ENCODE data around the gene LIN52.

LIN52 gene

DNA sequence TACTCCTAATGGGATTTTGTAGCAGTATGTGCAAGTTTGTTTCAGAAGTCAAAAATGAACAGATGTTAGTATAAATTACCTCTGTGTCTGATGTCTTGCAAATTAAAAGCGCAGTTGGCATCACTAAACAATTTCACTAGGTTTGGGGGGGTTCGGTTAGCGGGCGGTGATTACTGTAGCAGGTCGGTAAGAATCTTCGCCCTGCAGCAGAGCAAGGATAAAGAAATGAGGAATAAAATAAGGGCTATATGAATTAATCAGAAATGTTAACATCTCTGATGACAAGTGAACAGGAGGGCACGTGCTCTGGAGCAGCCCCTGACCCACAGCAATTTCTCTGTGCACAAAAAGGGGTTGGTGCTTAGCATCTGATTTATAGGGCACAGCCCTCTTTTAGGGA lies 110.9 kb downstream of the LIN52 start:
- no peak for DNase-seq

DNA sequence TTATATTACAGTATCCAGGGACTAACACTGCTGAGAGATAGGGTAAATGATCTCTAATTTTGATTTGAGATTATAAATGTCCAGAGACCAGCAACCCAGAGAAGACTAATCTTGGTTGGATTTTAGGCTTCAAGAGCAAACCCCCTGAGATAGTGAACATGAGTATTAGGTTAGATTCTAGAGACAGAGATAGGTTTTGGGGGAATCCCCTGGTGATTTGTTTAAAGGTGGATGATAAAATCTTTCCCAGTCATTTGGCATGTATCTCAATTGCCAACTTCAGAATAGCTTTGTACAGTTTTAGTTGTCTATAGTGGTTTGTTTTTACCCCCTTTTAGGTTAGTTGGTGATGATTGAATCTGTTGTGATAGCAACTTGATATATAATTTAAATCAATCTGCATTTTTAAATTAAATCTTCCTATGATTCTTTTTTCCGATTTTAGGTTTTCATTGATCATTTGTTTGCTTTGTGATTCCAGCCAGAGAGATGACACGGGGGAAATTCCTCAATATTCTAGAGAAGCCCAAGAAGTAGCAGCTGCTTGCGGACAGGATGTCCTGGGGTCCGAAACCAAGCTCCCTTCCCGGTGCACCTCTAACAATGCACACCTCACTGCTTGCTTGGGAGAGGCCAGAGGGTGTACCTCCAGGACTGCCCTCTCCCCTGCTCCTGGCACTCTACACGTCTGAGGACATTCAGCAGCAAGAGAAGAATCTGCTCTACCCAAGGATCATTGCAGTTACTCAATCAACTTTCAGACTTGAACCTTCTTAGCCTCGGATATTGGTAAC lies 113.9 kb downstream of the LIN52 start:
- no peak for DNase-seq

DNA sequence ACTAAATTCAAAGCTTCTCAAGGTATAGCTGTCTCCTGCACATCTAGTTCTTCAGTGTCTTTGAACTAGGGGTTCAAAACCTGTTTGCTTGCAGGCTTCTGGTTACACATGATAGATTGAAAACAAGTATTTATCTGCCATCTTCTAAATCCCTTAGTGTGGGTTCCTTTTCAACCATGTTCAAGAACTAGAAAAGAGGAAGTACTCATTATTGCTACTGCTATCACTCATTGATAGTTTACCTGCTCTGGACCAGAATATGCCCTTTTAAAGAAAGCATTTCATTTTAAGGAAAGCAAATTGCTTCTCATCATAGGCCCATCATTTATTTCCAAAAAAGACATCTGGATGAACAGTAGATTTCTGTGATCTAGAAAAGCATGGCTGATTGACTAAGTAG lies 117.4 kb downstream of the LIN52 start:
- DNase-seq: no peak

DNA sequence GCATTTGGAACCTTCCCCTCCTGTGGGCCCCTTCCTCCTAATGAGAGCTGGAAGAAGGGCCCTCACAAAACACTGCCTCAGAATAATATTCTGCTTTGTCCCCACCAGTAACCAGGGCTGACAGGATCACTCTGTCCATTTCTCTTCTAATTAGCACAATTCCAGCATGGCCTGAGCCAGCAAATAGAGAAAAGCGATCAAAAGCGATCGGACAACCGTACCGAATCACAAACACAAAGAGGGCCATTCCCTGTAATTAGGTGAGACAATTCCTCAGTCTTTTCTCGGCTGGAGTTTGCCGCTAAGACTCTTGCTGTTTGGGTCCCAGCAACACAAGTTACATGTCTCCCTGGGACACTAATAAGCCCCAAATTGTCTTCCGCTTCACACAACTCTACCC lies 118.9 kb downstream of the LIN52 start:
- no peak for DNase-seq

DNA sequence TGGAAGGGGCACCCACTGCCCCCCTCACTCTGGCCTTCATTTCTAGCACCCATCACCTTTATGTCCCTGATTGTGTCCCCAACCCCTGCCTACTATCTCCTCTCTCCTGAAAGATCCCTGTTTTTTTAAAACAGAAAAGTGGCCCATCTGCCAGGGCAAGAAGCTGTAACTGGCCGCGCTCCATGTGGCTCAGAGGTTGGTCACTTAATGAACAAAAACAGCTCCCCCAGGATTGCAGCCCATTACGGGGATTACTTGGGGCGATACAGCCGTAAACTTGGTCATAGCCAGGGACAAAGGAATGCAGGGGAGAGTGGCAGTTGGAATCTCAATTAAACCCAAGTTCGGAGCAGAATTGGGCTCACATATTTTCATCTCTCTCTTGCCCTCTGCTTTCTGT lies 119.7 kb downstream of the LIN52 start:
- no peak for DNase-seq

DNA sequence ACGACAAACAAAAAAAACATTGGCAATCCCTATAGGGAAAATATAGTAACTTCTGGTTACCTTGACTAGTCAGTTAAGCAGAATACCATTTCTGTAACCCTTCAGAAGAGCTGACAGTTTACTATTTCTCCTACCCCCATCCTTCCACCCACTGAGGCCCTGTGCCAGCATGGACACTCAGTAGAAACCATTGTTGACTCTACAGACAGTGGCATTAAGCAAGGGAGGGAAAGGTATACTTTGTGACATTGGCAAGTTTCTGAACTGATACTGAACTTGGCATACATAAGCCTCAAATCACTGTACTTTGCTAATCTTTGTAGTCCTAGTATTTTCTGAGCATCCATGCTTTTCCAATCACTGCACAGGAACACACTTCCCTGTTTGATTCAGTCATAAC lies 121.1 kb downstream of the LIN52 start:
- no peak for DNase-seq

DNA sequence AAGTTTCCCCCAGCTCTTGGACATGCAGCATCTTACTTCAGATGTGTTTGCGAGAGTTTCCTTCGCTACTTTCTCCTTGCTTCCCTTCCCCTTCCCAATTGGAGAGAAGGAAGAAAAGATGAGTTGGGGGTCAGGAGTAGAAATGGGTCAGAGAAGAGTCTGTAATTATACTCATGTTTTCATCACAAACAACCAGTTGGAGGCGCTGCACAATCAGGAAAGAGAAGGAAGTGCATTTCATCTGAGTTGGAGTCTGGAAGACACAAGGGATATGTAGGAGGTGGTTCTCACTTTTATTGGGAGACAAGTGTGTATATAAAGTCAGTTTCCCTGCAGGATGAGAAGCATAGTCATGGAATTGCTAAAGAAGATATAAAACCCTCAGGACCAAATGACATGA lies 123.2 kb downstream of the LIN52 start:
- DNase-seq: no peak

DNA sequence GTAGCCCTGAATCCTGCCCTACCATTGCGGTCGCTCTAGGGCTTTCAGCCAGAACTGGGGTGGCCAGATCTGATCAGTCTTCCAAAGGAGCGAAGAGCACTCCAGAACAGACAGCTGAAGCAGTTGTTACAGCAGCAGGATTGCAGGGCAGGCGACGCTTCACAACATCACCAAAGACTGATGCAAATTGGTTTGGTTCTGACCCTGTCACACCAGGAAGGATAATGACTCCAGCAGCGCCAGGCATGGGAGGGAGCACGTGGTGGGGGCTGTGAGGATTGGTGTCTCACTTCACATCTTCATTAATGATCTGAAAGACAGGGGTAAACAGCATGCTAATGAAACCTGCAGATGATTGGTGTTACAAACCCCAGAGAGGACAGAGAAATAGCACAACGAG lies 123.9 kb downstream of the LIN52 start:
- DNase-seq: no peak

DNA sequence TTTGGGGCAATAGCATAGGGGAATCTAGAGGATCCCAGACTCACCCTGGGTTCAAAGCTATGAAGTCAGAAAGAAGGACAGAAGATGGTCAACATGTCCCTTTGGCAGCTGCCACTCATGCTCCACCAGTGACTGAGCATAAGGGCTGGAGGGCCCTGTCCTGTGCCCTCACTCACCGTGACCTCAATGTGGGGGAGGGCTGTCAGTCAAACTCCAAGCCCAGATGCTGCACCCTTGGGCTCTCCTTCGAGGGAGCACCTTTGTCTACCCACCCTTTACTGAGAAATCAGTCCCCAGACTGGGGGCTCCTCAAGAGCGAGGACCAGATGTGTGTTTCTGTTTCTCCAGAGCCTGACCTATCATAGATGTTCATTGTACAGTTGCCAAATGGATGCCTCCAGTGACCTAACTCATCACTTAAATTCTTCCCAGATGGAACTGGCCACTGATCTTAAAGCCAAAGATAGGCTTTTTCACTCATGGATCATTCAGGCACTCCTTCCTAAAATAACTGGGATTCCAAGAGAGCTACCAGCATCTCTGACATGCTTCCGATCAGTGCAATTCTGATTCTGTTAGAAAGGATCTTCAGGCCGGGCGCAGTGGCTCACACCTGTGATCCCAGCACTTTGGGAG lies 127.3 kb downstream of the LIN52 start:
- DNase-seq: no peak

DNA sequence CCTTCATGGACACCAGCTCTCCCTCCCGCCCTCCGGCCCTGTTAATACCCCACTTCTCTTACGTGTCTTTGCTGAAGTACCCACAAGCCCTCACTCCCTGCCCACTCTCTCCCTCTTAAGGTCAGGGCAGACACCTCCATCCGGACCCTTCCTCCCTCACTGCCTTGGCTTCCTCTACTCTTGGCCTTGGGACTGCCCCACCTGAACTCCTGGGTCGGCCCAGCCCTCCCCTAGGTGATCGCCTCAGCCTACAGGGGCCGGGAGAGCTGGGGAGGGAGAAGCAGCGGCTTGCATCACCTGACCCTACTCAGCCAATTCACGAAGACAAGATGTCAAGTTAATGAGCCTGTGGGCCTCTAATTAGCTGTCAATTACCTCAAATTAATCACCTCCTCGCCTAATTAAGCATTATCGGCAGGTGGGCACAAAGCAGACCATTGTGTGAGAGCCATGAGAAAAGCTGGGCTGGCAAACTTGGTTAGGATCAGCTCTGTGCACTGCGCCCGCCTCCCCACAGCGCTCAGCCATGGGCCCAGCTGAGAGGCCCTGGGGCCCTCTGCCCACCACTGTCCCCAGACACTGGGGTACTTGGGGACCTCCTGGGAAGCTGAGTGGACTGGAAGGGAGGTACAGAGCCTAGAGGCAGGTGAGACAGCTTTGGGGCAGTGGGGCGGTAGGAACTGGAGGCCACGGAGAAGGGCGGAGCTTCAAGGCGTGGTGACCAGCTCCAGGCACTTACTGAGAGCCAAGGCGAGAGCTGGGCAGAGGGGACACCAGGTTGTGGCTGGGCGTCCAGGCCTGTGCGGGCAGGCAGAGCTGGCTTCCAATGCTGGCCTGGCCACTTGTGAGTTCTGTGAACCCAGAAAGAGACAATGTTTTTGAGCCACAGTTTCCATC lies 129.4 kb downstream of the LIN52 start:
- DNase-seq: no peak

DNA sequence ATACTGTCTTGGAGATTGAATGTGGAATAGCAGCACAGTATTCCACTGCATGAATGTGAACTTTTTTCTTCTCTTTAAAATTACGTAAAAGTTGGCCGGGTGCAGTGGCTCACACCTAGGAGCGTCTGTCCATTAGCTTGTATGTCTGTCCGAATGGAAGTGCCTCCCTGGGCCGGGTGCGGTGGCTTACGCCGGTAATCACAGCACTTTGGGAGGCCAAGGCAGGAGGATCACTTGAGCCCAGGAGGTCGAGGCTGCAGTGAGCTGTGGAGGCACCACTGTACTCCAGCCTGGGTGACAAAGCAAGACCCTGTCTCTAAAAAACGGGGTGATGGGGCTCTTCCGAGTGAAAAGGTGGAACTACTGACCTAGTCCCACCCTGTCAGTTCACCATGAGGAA lies 131.9 kb downstream of the LIN52 start:
- DNase-seq: no peak

DNA sequence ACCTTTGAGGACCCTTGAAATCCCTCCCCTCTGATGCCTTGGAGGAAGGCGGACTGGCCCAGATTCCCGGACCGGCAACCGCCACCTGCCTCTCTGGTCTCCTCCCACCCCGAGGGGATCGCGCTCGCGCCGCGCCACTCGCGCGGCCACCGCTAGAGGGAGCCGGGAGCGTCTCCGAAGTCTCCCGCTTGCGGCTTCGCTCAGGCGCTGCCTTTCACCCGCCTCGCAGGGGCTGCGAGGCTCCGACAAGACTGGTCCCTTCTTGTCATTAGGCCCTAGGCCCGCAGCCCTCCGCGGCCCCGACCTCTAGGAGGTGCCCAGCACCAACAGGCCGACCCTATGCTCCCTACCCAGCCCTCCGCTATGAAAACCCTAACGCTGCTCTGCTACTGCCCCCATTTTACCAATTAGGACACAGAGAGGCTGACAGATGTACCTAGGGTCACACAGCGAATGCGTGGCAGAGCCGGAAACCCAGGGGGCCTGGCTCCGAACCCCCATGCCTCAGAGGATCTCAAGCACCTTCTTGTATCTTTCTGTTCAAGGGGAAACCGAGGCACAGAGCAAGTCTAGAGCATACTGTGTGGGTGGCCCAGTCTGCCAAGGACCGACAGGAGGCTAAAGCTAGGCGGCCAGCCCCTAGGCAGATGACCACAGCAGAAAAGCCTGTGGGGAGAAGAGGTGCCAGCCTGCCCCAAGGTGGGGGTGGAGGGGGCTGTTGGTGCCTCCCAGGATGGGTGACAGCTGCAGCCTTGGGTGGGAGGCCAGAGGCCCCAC lies 133.1 kb downstream of the LIN52 start:
- DNase-seq: no peak

DNA sequence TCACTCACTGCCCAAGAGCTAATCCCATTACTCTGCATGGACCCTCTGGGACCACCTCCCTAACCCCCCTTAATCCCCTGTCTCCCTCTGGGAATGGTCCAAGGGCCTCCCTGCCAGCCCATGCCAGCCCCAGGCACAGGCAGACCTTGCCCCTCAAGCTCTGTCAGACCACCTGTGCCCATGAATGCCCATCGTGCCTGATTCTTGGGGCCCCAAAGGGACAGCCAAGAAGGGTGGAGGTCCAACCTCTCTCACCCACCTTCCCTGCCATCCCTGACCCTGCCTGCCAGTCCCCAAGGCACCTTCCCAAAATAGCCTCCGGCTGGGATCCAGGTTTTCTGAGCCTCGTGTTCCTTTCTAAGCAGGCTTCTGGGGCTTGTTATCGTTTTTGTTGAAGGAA lies 133.7 kb downstream of the LIN52 start:
- DNase-seq: no peak

DNA sequence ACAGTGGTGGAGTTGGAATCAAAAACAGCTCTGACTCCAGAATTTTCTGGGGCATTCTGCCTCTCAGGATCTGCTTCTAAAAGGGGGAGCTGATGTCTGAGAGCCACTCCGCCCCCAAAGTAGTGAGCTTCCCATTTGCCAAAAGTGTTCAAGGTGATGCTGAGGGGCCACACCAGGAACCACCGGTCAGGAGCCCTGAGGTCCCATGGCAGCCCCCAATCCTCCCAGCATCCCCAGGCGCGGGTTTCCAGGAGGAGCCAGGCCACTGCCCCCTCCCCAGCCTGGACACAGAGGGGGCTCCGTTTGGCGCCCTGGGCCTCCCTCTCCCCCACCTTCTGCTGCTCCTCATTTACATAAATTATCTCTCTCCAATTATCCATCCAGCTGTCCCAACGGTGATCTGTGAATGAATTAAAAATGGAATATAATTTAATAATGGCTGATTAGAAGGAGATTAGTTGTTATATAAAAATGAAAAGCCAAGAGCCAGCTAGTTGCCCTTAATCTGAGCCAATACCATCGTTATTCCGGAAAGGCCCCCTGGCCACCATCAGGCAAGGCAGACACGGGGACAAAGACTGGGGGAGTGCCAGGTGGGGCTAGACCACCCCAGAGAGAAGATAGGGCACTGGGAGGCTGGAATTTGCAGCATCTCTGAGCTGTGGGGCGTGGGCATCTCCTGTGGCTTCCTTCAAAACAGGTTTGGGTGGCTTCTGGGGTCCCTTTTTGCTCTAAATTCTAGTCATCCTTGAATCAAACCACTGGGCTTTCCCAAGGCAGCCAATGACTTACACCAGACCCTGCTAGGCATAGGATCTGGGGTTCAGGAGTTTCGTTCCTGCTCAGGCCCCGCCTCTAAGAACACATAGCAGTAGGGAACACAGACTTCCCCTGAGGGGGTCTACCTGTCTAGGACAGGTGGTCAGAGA lies 134.8 kb downstream of the LIN52 start:
- DNase-seq: no peak

DNA sequence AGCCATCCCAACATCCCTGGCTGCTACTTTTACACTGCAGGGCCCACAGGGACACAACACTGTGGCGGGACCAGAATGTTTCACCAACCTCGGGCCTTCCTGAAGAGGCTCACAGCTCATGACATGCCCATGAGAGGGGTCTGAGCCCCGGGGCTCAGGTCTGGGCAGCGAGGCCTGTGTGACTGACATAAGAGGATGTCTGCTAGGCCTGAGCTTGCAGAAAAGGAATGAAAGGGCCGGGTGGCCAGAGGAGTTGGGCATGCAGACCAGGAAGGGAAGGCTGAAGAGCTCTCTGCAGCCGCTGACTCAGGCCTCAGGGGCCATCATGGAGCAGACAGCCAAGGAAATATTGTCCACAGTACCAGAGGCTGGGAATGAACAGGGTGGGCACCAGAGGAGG lies 136.2 kb downstream of the LIN52 start:
- no peak for DNase-seq

DNA sequence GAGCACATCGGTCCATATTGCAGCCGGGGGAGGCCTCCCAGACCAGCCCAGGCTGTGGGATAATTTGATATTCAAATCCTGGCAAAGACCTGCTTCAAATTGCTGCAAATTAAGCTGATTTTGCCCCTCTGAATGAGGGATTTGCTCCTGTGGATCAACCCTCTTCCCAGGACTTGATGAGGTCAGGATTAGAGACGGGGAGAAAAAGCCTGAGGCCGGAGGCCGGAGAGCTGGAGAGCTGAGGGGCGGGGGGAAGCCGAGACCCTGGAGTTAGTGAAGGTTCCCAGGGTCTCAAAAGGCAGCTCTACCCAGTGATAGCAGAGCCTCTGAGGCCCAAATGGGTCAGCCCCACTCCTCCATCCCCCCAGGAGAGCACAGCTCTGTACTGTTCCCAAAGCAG lies 137.0 kb downstream of the LIN52 start:
- no peak for DNase-seq

DNA sequence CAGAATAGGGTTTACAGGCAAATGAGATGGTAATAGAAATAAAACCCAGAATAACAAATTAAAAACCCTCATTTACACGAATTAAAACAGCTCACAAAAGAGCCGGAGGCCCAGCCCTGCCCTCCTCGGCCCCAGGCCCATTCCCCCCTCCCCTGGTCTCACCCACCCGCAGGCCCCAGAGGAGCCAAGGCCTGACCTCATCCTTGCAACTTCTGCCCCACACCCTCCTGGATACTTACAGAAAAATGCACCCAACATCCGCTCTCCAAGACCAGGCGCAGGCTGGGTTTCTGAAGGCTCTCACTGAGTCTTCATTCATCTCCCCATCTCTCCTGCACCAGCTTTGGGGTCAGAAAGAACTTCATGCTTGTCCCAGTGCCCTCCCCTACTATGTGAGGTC lies 138.3 kb downstream of the LIN52 start:
- no peak for DNase-seq

DNA sequence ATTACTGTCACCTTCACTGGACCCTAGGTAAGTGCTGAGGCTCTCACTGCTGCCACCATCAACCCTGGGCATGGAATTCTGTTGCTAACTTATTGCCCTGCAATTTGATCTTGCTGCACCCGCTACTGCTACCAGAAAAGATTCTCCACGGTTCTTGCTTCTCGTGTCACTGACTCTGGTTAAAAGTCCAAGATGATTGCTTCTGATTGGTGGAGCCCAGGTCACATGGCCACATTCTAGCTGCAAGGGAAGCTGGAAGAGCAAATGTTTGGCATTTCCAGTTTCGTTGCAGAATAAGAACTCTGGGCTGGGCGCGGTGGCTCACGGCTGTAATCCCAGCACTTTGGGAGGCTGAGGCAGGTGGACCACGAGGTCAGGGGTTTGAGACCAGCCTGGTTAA lies 147.0 kb downstream of the LIN52 start:
- no peak for DNase-seq

DNA sequence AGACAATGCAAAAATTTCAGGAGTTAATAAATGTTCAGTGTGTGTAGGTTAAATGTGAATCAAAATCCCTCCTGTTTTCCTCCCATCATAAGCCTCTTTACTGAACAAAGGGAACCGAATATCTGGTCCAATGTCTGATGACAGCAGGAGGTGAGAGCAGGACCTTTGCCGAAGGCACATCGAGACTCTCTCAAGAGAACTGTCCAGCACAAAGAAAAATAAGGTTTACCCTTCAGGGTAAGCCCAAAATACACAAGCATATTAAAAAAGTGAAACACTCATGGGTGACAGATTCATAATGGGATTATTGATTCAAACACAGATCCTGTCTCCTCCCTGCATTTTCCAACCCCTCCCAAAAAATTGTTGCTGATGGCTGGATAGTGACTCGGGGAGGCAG lies 150.3 kb downstream of the LIN52 start:
- DNase-seq: no peak

DNA sequence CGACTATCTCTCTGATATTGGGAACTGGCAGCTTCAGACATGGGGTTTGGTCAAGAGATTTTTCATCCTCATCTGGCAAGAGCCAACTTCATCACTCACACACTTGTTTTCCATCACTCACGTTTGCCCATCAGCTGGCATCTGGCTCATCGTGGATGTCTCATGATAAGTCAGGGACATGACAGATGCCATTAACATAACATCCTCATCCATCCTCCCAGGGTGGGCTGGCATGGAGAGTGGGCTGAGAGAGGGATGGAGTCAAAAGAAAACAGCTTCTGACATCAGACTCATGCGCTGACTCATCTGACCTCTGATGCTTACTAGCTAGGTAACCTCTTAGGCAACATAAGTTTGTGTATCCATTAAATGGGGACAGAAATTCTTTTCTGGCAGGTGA lies 152.7 kb downstream of the LIN52 start:
- DNase-seq: no peak

DNA sequence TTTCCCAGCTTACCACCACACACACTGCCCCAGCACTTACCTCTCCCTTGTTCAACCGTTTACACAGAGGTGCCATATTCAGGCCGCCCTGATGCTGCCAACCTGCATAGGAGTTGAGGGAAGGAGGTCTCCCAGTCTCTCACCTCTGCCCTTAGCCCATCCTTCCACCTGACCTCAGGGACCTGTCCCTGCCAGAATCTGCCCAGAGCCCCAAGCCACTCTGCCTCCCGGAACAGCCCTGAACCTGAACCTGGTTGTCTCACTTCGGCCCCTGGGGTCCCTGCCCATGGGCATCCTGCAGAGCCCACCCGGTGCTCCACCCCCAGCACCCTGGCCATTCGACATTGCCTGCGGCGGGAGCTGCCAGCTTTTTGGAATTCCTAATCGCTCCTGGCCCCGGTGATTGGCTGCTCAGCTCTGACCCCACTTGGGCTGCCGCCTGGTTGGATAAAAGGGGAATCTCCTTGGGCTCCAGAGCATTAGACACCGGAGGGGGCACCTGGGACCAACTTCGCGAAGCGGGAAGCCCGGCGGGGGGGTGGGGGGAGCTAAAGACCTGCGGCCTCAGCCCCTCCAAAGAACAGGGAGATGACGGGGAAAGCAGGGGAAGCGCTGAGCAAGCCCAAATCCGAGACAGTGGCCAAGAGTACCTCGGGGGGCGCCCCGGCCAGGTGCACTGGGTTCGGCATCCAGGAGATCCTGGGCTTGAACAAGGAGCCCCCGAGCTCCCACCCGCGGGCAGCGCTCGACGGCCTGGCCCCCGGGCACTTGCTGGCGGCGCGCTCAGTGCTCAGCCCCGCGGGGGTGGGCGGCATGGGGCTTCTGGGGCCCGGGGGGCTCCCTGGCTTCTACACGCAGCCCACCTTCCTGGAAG lies 154.5 kb downstream of the LIN52 start, which contains the start of gene VSX2:
VSX2 (plus strand) TSS at position 476 of the 874 bp plus-strand sequence; CDS start at position 589, 113 bp downstream.
- no peak for DNase-seq
